ENCODE measurements around the gene SRSF11. TPM values are rescaled to one million over a fixed set of nuclear protein-coding genes. Genes with fewer than 3 reads are reported as not detected.
A peak's percentile ranks its signal among the peaks of the same experiment; 100 is the strongest.
"Not testable (repeated sequence)": the region's sequence is repeated elsewhere in the genome, so short reads cannot be mapped to it uniquely, and the experiment has no call there.

The SRSF11 gene
- 10 to 100 TPM; 38.4 to 47.9 TPM for total RNA-seq

DNA sequence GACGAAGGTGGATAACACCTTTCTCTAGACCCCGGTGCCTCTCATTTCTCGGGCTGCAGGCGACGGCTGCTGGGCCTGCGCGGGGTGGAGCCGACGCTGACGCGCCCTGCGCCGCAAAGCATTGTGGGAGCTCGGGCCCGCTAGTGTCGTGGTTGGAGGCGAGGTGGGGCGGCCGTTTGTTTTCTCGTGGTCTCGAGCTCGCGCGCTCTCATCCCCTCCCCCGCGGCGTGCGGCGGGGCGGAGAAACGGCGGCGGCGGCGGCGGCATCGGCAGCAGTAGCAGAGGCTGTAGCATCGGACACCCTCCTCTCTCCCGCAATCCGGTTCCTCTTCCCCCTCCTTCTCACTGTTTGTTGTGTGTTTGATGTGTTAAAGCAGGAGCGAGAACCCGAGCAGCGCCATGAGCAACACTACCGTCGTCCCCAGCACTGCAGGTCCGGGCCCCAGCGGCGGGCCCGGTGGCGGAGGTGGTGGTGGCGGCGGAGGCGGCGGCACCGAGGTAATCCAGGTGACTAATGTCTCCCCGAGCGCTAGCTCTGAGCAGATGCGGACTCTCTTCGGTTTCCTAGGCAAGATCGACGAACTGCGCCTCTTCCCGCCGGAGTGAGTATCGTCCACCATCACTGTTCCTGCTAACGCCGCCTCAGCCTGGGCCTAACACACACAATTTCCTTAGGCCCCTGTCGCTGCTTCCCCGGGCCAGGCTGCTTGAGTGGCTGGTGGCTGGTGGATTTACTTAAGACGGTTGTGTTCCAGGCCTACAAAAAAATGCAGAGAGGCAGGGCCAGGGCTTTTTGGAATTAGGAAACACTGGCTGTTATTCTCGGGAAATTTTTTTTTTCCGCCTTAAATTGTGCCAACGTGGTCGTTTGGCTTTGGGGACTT is at the start of gene SRSF11:
SRSF11 (plus strand) TSS at position 143 of the 884 bp plus-strand sequence; CDS start at position 400, 257 bp downstream.
- no peaks in the 10 kb centered on the region for H3K9me3 ChIP-seq
- H3K4me3 ChIP-seq: peak within 1 kb of the TSS; percentile 70 to 75
- no peaks in the 10 kb centered on the region for H3K27me3 ChIP-seq
- H3K36me3 ChIP-seq: peaks cover 15% of the 10 kb centered on the region
- peak; percentile 93 for DNase-seq (ENCODE audit: low spot score)
- peak within 1 kb of the TSS; percentile 93 to 96 for H3K27ac ChIP-seq
- H3K4me1 ChIP-seq: peaks cover 0 to 53% of the 10 kb centered on the region in 2 donors
- TF ChIP-seq, protein P1, sequence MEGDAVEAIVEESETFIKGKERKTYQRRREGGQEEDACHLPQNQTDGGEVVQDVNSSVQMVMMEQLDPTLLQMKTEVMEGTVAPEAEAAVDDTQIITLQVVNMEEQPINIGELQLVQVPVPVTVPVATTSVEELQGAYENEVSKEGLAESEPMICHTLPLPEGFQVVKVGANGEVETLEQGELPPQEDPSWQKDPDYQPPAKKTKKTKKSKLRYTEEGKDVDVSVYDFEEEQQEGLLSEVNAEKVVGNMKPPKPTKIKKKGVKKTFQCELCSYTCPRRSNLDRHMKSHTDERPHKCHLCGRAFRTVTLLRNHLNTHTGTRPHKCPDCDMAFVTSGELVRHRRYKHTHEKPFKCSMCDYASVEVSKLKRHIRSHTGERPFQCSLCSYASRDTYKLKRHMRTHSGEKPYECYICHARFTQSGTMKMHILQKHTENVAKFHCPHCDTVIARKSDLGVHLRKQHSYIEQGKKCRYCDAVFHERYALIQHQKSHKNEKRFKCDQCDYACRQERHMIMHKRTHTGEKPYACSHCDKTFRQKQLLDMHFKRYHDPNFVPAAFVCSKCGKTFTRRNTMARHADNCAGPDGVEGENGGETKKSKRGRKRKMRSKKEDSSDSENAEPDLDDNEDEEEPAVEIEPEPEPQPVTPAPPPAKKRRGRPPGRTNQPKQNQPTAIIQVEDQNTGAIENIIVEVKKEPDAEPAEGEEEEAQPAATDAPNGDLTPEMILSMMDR (IDR thresholded peaks at IDR 0.05): peak in 1 of 2 donors; percentile 44

DNA sequence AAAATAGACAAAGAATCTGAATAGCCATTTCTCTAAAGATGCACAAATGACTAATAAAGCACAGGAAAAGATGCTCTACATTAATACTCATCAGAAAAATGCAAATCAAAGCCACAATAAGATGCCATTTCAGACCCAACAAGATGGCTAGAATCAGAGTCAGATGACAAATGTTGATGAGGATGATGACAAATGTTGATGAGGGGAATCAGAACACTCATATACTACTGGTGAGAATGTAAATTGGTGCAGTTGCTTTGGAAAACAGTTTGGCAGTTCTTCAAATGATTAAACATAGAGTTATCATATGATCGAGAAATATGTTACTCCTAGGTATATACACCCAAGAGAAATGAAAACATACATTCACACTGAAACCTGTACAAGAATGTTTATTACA is 49.7 kb upstream of the SRSF11 start:
- TF ChIP-seq, protein P1 (IDR thresholded peaks at IDR 0.05): no peak
- Histone ChIP-seq H3K27ac (no peak overlapping the region), H3K36me3 (peaks cover 4% of the 10 kb centered on the region), H3K27me3 (no peaks in the 10 kb centered on the region), H3K4me1 (no peaks in the 10 kb centered on the region), H3K4me3 (no peak overlapping the region), H3K9me3 (no peaks in the 10 kb centered on the region)
- no peak for DNase-seq (ENCODE audit: low spot score)

- not testable (repeated sequence) for H3K27me3 ChIP-seq; H3K4me3 ChIP-seq; H3K36me3 ChIP-seq; H3K4me1 ChIP-seq; H3K9me3 ChIP-seq; DNase-seq (ENCODE audit: low spot score); H3K27ac ChIP-seq
These were observed 36.0 kb upstream of the SRSF11 start for GRCh38 chr1:70185181-70185580.

- TF ChIP-seq, protein P1 (IDR thresholded peaks at IDR 0.05): no peak
- Histone ChIP-seq H3K36me3 (no peaks in the 10 kb centered on the region), H3K27ac (no peak overlapping the region), H3K27me3 (no peaks in the 10 kb centered on the region), H3K4me1 (no peaks in the 10 kb centered on the region), H3K4me3 (no peak overlapping the region), H3K9me3 (no peaks in the 10 kb centered on the region)
- no peak for DNase-seq (ENCODE audit: low spot score)
These were observed 32.7 kb upstream of the SRSF11 start for GRCh38 chr1:70188522-70188921.

GRCh38 chr1:70190180-70190579 is 31.0 kb upstream of the SRSF11 start:
- no peaks in the 10 kb centered on the region for H3K9me3 ChIP-seq
- H3K4me1 ChIP-seq: no peaks in the 10 kb centered on the region
- no peak for DNase-seq (ENCODE audit: low spot score)
- no peak overlapping the region for H3K27ac ChIP-seq
- H3K36me3 ChIP-seq: no peaks in the 10 kb centered on the region
- no peaks in the 10 kb centered on the region for H3K27me3 ChIP-seq
- TF ChIP-seq, protein P1 (IDR thresholded peaks at IDR 0.05): no peak
- H3K4me3 ChIP-seq: no peak overlapping the region

- not testable (repeated sequence) for H3K27me3 ChIP-seq; DNase-seq (ENCODE audit: low spot score); H3K4me1 ChIP-seq; H3K27ac ChIP-seq; H3K9me3 ChIP-seq; H3K36me3 ChIP-seq; H3K4me3 ChIP-seq
These were observed 28.7 kb upstream of the SRSF11 start for GRCh38 chr1:70192446-70192845.

- Histone ChIP-seq H3K9me3 (no peaks in the 10 kb centered on the region), H3K36me3 (no peaks in the 10 kb centered on the region), H3K27me3 (no peaks in the 10 kb centered on the region), H3K4me1 (no peaks in the 10 kb centered on the region), H3K4me3 (no peak overlapping the region), H3K27ac (no peak overlapping the region)
- TF ChIP-seq, protein P1 (IDR thresholded peaks at IDR 0.05): no peak
- DNase-seq (ENCODE audit: low spot score): no peak
These were observed 26.6 kb upstream of the SRSF11 start for GRCh38 chr1:70194601-70195000.
